Medulla oblongata (tissue), 1 donor: ENCODE data around the gene SMAD6.

Experiments used
- DNase-seq: peaks from one replicate; pipeline ENCODE4 v3.0.0-alpha.2; 2015; ENCODE audit errors: extremely low spot score

Gene SMAD6

DNA sequence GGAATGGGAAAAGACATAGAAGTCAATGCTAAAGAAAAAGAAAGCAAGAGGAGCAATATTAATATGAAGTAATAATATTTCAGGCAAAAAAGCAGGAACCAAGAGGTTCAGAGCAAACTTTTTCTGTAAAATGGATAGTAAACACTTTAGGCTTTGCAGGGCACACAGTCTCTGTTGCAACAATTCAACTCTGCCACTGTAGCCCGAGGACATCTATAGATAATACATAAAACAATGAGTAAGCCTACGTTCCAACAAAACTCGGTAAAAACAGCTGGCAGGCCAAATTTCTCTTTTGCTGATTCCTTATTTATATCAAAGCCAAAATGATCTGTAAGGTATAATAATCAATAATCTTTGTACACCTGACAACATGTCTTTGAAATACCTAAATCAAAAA is 56.8 kb downstream of the SMAD6 start:
- no peak for DNase-seq

DNA sequence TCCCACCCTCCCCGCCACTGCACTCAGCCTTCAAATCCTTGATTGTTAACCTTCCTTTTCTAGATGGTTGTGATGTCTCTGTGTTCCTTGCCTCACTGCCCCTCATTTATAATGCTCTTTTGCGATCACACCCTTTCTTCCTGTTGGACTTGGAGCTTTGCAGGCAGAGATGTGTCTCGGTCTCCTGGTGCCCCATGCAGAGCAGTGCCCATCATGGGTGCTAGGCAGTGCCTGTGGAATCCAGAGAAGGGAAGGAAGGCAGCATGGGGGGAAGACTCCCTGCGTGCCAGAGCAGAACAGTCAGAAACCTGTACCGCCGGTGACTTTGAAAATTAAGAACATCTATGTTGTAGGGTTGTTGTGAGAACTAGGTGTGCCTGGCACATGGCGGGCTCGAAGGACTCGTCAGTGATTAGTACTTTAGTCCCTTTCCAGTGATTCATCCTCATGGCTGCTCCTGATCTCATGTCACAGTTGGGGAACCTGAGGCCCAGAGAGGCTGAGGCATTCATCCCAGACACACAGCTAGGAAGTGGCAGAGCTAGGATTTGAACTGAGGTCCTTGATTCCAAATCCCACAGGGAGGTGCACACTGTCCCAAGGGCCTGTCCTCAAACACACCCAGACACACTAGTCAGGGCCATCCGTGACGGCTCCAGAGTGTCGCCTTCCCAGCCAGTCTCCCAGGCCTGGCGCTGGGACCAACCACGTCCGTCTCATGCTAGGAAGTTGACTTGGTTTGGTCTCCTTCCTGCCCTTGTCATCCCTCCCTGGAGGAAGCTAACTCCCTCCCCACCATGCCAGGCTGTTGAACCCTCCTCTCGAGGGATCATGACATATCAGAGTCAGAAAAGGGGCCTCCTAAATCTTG is 58.3 kb downstream of the SMAD6 start:
- DNase-seq: no peak

DNA sequence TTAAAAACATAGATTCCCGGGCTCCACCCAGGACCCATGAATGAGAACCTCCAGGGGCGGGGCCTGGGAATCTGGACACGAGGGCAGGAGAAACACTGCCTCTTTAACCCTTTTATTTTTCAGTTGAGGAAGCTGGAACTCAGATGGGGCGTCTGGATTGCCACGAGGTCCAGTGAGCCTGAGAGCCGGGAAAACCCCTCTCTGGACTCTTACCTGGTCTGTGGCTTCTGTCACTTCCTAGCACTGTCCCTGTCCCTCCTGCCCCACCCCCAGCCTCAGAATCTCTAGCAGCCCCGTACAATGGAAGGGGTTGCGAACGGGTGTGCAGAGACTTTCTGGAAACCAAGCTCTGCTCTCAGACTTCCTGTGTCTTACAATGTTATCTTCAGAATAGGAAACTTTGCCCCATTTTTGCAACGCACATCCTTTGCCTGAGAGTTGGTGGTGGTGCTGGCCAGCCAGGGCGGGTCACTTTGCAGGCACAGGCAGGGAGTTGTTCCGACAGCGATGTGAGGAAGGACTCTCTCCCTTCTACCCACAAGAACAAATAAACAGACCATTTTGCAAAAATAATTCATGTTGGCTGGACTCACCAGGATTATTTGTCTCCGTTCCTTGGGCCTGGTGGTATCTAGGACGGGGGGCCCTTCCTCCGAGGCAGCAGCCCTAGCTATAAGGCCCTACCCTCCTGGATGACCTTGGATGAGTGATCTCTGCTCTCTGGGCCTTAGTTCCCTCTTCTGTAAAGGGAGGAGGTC is 59.1 kb downstream of the SMAD6 start:
- no peak for DNase-seq

DNA sequence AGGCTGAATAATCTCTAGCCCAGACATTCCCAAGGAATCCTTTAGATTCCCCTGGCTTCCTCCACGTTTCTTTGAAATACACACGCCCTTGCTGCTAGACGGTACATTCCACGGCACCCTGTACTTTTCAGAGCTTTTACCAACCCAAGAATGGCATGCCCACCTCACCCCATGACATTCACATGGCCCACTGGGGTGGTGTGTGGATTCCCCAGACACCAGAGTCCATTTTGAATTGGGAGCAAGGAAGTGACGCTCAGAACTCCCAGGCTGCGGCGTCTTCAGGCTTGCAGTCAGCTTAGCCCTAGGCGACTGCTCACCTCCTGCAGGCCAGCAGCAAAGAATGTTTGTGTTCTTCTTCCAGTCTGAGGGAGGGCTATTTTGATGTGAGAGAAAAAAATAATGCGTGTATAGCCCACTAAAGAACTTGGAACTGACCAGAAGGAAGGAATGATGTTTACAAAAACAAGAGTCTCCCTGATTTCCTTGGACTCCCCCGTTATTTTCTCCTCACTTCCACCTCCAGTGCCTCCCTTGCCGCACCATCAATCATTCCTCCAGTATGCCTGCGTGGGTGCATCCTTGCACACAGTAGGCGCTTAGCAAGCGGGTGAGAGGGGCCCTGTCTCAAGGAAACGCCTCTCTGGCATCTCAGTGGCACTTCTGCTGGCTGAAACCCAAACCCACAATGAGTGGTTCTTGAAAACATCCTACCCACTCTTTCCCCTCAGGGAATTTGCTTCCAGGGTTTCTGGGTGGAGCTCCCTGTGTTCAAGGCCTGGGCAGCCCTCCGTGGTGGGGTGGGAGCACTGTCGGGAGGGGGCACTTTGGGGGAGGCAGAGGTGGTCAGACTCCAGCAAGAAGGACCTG is 59.9 kb downstream of the SMAD6 start:
- DNase-seq: no peak

DNA sequence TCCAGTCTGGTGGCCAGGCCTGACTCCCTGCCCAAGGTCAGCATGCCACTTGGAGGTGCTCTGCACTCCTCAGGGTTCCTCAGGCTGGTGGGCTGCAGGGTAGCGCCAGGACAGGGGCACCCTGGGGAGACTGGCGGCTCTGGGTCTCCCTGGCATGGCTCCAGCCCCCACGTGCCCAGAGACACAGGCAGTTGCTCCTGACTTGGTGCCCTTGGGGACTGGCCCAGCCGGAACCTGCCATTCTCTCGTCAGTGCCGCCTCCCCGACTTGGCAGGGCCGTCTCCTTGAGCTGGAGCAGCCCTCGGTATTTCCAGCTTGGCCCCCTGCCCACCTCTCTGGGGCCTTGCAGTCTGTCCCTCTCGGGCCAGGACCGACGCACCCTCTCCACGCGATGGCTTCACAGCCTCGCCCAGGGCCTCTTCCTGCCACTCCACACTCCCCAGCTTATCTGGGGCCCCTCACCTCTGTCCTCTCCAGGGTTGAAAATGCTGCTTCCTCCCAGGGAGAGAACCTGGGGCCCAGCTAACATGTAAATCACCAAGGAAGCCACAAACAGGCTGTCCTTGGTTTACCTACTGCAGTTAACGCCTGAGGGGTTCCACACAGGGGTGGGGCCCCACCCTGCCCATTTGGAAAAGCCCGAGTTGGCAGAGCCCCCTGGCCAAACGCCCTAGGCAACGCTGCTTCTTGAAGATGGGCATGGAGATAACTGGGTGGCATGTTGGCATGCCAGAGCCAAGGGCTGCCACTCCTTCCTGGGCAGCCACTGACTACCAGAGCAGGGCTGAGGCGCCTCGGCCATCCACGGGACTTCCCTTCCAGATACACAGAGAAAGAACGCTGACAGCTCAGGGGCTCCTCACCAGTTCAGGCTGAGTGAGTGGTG is 61.4 kb downstream of the SMAD6 start:
- peak; percentile 27 for DNase-seq

DNA sequence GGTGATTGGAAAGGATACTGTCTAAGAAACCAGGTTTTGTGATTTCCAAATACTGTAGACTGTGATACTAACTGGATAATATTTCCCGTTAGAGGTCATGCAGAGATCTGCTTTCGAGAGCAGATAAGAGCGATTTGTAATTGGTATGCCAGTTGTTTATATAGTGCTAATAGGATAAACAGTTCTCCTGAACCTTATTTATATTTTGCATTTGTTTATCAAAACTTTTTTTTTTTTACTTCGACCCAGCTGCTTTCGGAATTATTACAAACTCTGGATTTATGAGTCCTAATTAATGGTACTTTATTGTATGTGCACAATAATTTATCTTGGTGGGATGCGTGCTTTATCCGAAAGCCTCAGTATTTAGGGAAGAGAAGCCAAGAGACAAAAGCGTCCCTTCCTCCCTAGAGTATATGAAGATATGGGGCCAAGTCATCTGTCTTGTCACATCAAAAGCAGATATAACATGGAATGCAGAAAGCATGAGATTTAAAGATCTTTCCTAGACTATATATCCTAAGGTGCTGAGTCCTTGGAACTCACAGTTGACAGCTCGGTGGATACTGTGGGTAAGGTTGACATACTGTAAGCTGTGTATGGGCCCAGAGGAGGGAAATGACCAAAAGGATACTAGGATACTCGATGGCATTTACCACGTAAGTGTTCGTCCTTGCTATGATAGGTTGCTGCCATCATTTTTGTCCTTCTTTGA is 62.2 kb downstream of the SMAD6 start:
- DNase-seq: no peak

DNA sequence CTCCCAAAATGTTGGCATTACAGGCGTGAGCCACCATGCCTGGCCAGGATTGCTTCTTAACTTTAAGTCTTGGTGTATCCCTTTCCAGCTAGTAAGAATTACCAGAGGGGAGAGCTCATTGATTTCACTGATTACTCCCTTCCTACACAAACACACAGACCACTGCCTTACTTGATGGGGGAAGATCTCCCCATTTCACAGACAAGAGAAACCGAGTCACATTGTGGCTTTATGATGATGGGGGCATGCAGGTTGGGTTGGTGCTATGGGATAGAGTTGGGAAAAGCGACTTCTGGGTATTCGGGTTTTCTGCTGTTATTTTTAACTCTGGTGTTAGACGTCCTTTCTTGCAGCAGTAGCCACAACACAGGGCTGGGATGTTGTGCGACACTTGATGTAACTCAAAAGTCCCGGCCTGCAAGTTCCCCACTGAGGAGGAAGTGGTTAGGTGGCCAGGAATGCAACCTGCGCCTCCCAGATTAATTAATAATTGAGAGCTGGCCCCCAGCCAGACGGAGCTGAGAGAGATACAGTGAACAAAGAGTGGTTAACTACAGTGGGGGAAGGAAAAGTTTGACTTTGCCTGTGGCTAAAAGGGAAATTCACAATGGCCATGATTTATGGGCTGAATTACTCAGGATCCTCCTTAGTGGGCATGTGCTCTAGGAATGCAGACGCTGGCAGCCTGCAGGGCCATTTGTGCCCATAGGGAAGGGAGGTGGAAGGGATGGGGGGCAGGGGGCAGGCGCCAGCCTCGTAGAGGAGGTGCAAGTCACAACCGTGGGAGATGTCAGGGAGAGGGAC is 63.6 kb downstream of the SMAD6 start:
- DNase-seq: no peak

DNA sequence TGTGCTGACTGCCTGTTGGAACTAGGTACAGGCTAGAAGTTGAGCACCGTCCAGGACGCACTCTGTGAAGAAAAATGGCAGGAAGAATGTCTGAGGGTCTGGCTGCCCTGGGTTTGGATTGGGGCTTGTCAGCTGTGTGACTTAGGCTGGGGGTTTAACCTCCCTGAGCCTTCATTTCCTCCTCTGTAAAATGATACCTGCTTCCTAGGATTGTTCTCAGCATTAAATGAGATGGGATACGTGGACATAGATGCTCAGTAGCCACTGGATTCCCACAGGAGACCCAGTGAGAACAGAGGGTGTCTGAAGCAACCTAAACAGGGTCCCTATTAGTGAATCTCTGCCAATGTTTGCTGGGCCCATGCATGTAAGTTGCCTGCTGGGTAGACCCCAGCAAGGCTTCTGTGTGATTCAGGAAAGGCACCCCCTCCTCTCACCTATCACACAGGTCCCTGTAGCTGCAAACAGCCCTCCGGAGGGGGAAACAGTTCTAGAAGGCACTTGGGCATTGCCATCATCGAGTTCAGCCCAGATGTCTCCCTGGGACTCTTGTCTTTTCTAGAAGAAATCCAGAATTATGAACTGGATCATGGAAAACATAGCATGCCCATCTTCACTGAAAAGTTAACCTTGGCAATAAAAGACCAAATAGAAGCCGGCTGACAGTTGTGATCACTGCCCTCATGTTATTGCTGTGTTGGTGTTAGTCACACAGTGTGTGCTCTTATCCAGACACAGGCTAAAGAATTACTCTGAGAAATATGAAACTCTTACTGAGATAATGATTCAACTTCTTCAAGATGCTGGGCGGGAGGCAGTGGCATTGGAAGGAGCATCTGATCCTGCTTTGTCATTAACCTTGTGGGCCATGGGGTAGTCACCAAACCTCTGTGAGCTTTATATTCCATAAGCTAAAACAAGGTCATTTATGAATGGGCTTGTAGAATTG is 64.5 kb downstream of the SMAD6 start:
- no peak for DNase-seq

DNA sequence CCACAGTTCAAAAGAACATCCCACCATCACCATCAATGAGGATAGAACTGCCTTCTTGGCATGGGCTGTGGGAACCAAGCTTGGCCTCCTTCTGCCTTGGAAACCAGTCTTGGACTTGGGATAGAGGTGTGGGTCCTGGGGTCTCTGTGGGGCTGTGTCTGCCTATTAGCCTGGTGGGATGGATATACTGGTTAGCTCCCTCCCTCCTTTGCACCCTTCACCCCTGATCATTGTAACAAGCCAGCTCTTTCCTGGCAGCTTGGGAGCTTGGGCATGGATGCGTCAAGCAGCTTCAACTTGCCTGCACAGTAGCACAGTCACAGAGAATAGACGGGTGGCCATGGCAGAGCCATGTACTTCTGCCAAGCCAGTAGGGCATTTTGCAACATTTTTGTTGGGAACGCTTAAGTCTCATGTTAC is 65.2 kb downstream of the SMAD6 start:
- DNase-seq: peak; percentile 33

DNA sequence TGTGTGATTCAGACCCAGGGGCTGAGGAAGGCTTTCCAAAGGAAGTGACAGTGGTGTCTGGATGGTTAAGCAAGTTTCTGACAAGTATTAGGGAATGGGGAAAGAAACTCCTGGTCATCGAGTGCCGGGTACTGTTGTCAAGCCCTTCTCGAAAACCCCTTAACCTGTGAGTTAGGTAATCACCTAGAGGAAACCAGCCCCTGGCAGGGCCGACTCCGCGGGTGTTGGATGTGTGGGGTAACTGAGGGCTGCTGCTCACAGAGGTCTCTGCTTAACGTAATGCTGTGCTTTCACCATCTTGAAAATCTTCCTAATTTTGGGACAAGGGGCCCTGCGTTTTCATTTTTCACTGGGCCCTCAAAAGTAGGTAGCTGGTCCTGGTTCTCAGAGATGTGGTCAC is 67.0 kb downstream of the SMAD6 start:
- no peak for DNase-seq

DNA sequence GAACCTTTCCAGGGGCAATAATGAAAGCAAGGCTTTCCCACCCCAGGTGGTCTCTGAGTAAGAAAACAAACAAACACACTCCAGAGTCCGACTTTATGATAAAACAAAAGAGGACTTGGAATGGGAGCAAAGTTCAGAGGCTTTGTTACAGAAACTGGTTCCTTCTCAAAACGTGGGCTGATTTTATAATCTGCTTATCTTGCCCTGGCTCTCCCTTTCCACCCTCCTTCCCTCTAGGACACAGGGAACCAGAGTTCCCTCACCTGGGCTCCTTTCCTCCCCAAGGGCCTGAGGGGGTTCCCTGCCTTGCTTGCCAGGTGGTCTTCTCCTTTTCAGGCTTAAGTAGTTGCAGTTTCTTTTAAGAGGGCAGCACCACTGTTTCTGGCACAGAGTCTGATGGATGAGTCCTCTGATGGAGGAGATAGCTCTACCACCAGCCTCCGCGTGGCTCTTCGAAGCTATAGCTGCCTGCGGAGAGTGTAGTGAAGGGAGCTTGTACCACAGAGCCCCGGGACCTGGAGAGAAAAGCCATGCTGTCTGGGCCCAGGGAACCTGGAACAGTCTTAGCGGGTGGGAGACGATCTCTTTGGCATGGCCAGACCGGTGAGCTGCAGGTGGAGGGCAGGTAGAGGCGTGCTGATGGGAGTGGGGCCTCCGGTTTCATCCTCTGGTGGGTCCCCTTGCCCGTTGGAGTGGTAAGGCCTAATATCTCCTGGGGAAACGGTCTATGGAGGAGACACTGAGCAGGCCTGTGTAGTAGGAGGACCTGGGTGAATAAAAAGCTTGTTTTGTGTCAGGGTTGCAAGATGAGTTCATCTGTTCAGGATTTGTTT is 68.7 kb downstream of the SMAD6 start:
- no peak for DNase-seq

DNA sequence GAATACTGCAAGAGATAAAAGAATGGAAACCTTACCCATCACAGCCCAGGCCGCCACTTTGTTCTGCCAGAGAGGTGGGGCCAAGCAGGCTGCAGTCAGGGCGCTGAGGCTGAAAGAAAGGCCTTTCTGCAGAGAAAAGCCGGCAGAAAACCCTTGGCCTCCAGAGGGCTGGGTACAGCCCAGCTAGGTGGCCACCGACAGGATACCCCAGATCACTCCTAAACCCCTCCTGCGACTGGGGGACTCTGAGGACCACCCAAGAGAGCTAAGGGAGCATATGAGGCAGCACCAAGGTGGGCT is 69.3 kb downstream of the SMAD6 start:
- no peak for DNase-seq

DNA sequence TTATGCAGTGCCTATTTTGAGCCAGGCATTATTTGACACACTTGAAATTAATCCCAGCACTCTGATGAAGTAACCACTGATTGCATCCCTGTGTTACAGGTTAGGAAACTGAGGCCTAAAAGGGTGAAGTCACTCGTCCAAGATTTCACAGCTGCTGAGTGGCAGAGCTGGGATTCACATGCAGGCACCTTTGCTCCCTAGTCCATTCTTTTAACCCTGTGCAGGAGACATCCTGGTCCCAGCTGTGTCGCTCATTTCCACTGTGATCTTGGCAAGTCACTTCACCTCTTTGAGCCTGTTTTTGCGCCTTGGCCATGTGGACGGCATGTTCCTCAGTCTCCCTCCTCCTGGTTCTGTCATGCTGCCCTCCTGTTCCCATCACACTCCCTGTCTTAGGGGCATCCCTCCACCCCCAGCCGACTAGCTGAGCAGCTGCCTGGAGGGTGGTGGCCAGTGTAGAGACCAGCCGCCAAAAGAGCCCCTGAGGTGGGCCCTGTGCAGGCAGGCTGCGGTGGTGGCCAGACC is 70.6 kb downstream of the SMAD6 start:
- no peak for DNase-seq

DNA sequence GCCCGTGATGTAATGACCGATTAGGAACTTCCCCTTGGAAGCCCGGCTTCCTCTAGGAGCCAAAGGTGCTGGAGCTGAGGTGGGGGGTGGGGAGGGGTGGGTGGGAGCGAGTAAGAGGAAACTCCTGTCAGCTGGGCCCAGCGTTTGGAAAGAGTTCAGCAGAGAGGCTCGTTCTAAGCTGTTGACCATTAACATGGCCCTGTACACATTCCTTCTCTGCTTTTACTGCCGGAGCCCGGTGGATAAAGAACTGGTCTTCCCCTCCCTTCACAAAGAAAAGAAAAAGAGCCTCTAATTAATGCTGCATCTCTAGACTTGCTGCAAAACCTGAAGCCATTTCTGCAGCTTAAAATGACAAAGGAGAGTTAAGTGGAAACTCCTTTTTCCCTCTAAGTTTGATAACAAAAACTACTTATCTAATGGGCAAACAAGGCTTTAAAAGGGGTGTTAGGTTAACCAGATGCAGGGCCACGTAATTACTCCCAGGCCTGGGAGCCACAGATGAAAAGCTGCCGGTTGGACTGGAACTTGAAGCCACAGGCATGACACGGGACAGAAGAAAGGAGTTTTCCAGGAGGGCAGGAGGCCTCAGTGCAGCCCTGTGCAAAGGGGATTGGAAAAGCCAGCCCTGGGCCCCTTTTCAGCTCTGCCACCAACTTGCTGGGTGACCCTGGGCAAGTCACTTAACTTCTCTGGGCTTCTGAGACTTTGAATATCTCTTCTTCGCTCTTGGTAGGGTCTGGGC is 71.3 kb downstream of the SMAD6 start:
- DNase-seq: no peak

DNA sequence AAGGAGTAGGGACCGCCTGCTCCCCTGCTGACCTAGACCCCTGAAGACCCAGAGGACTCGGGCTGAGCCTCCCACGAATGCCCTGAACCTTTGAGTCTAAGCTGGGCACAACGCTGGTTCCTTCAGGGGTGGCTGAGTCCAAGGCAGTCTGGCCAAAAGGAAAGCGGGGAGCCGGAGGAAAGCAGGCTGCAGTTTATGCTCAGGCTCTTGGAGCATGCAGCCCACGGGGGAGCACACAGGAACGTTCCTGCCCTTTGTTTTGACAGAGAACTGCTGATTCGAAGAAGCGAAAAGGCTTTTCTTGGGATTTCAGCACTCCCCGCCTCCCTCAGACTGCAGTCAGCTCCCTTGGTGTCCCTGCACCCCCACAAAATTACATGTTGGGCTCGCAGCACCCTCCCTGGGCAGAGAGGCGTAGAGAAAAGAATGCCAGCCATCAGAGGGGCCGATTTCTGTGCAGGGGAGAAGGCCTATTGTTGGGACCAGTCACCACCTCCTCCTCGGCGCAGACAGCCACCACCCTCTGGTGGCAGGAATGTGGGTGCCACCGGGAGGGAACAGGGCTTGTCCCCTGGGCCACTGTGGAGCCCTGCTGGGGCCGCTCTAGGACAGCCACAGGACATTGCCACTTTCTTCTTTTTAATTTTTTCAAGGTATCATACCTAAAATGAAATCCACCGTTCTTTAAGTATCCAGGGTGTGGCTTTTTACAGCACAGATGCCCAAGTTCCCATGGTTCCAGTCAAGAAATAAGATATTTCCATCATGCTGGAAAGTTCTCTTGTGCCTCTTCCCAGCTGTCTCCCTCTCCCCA is 72.2 kb downstream of the SMAD6 start:
- peak; percentile 86 for DNase-seq
